ENCODE measurements around the gene NPAS3.

The NPAS3 gene

GRCh38 chr14:33715227-33715528, 776.5 kb downstream of the NPAS3 start:
- Histone ChIP-seq H3K9me3 (replicated peaks in 1 of 11) (no peaks in the 10 kb centered on the region), H3K4me2 (no peak overlapping the region), H3K27ac (no peak overlapping the region), H4K20me1 (no peaks in the 10 kb centered on the region), H3K36me3 (no peaks in the 10 kb centered on the region), H3K4me3 (no peak overlapping the region), H3K27me3 (no peaks in the 10 kb centered on the region), H3K9ac (no peak overlapping the region), H3K4me1 (peaks cover 0 to 5% (median 0%) of the 10 kb centered on the region in 10 experiments; a peak in 1 of 20 replicates)
- no peak for TF ChIP-seq Cebpa-rat (IDR thresholded peaks at IDR 0.05)

- H3K27me3 ChIP-seq, result no peaks in the 10 kb centered on the region
- no peak overlapping the region for H3K4me3 ChIP-seq
- no peaks in the 10 kb centered on the region for H4K20me1 ChIP-seq
- H3K27ac ChIP-seq, result no peak overlapping the region
- no peak overlapping the region for H3K9ac ChIP-seq
- H3K36me3 ChIP-seq, result no peaks in the 10 kb centered on the region
- peaks cover 0 to 5% (median 0%) of the 10 kb centered on the region in 10 experiments; a peak in 1 of 20 replicates for H3K4me1 ChIP-seq
- H3K9me3 ChIP-seq (replicated peaks in 1 of 11), result no peaks in the 10 kb centered on the region
- no peak overlapping the region for H3K4me2 ChIP-seq
- TF ChIP-seq Cebpa-rat (IDR thresholded peaks at IDR 0.05), result no peak
Measured at GRCh38 chr14:33716921-33717320, 778.2 kb downstream of the NPAS3 start.

GRCh38 chr14:33717866-33718265, 779.2 kb downstream of the NPAS3 start:
- H3K9me3 ChIP-seq (replicated peaks in 1 of 11), result no peaks in the 10 kb centered on the region
- no peaks in the 10 kb centered on the region for H3K36me3 ChIP-seq
- H3K27me3 ChIP-seq, result no peaks in the 10 kb centered on the region
- H4K20me1 ChIP-seq, result no peaks in the 10 kb centered on the region
- TF ChIP-seq Cebpa-rat (IDR thresholded peaks at IDR 0.05), result no peak
- no peak overlapping the region for H3K27ac ChIP-seq
- H3K9ac ChIP-seq, result no peak overlapping the region
- H3K4me2 ChIP-seq, result no peak overlapping the region
- peaks cover 0 to 5% (median 0%) of the 10 kb centered on the region in 10 experiments; a peak in 1 of 20 replicates for H3K4me1 ChIP-seq
- H3K4me3 ChIP-seq, result no peak overlapping the region

GRCh38 chr14:33720284-33720787, 781.7 kb downstream of the NPAS3 start:
- Histone ChIP-seq H3K4me3 (no peak overlapping the region), H3K27me3 (no peaks in the 10 kb centered on the region), H4K20me1 (no peaks in the 10 kb centered on the region), H3K4me1 (peaks cover 0 to 5% (median 0%) of the 10 kb centered on the region in 10 experiments; a peak in 1 of 20 replicates), H3K9ac (no peak overlapping the region), H3K36me3 (no peaks in the 10 kb centered on the region), H3K9me3 (replicated peaks in 1 of 11) (no peaks in the 10 kb centered on the region), H3K4me2 (no peak overlapping the region), H3K27ac (no peak overlapping the region)
- TF ChIP-seq Cebpa-rat (IDR thresholded peaks at IDR 0.05), result no peak

- no peaks in the 10 kb centered on the region for H3K27me3 ChIP-seq
- H3K4me3 ChIP-seq, result no peak overlapping the region
- H3K4me2 ChIP-seq, result no peak overlapping the region
- H4K20me1 ChIP-seq, result no peaks in the 10 kb centered on the region
- H3K9me3 ChIP-seq (replicated peaks in 1 of 11), result no peaks in the 10 kb centered on the region
- no peak overlapping the region for H3K9ac ChIP-seq
- no peak overlapping the region for H3K27ac ChIP-seq
- H3K4me1 ChIP-seq, result no peaks in the 10 kb centered on the region
- no peaks in the 10 kb centered on the region for H3K36me3 ChIP-seq
- TF ChIP-seq Cebpa-rat (IDR thresholded peaks at IDR 0.05), result no peak
Measured at GRCh38 chr14:33726685-33727084, 788.0 kb downstream of the NPAS3 start.

GRCh38 chr14:33727606-33728005, 788.9 kb downstream of the NPAS3 start:
- H3K4me1 ChIP-seq, result no peaks in the 10 kb centered on the region
- no peaks in the 10 kb centered on the region for H3K36me3 ChIP-seq
- no peak overlapping the region for H3K4me3 ChIP-seq
- H3K9ac ChIP-seq, result no peak overlapping the region
- H4K20me1 ChIP-seq, result no peaks in the 10 kb centered on the region
- no peak overlapping the region for H3K27ac ChIP-seq
- no peak overlapping the region for H3K4me2 ChIP-seq
- TF ChIP-seq Cebpa-rat (IDR thresholded peaks at IDR 0.05), result no peak
- H3K9me3 ChIP-seq (replicated peaks in 1 of 11), result no peaks in the 10 kb centered on the region
- no peaks in the 10 kb centered on the region for H3K27me3 ChIP-seq

- Histone ChIP-seq H3K4me2 (no peak overlapping the region), H3K36me3 (no peaks in the 10 kb centered on the region), H3K27ac (no peak overlapping the region), H3K4me3 (no peak overlapping the region), H3K9me3 (replicated peaks in 1 of 11) (no peaks in the 10 kb centered on the region), H3K9ac (no peak overlapping the region), H3K4me1 (no peaks in the 10 kb centered on the region), H3K27me3 (no peaks in the 10 kb centered on the region), H4K20me1 (no peaks in the 10 kb centered on the region)
- no peak for TF ChIP-seq Cebpa-rat (IDR thresholded peaks at IDR 0.05)
Measured at GRCh38 chr14:33728010-33728498, 789.4 kb downstream of the NPAS3 start.

- Histone ChIP-seq H3K36me3 (no peaks in the 10 kb centered on the region), H3K4me1 (peaks cover 0 to 15% (median 8%) of the 10 kb centered on the region in 10 experiments; a peak in 12 of 20 replicates), H3K9me3 (replicated peaks in 1 of 11) (no peaks in the 10 kb centered on the region), H3K4me3 (no peak overlapping the region), H3K9ac (no peak overlapping the region), H3K27me3 (no peaks in the 10 kb centered on the region), H3K27ac (no peak overlapping the region), H3K4me2 (no peak overlapping the region), H4K20me1 (no peaks in the 10 kb centered on the region)
- TF ChIP-seq Cebpa-rat (IDR thresholded peaks at IDR 0.05), result no peak
Measured at GRCh38 chr14:33730156-33730555, 791.5 kb downstream of the NPAS3 start.

GRCh38 chr14:33732175-33732574, 793.5 kb downstream of the NPAS3 start:
- H3K4me2 ChIP-seq, result no peak overlapping the region
- H3K4me3 ChIP-seq, result no peak overlapping the region
- no peaks in the 10 kb centered on the region for H3K9me3 ChIP-seq (replicated peaks in 1 of 11)
- no peaks in the 10 kb centered on the region for H3K27me3 ChIP-seq
- H3K36me3 ChIP-seq, result no peaks in the 10 kb centered on the region
- H3K9ac ChIP-seq, result no peak overlapping the region
- H4K20me1 ChIP-seq, result no peaks in the 10 kb centered on the region
- peaks cover 0 to 15% (median 9%) of the 10 kb centered on the region in 10 experiments; a peak in 14 of 20 replicates for H3K4me1 ChIP-seq
- no peak overlapping the region for H3K27ac ChIP-seq
- no peak for TF ChIP-seq Cebpa-rat (IDR thresholded peaks at IDR 0.05)

GRCh38 chr14:33733310-33733709, 794.6 kb downstream of the NPAS3 start:
- Histone ChIP-seq H4K20me1 (no peaks in the 10 kb centered on the region), H3K4me2 (0 out of 22 replicates have a peak overlapping the region, but pooled peaks of 1 of the 11 experiments have one; percentile 51), H3K4me3 (no peak overlapping the region), H3K36me3 (no peaks in the 10 kb centered on the region), H3K27ac (no peak overlapping the region), H3K27me3 (no peaks in the 10 kb centered on the region), H3K9me3 (replicated peaks in 1 of 11) (no peaks in the 10 kb centered on the region), H3K9ac (no peak overlapping the region), H3K4me1 (peaks cover 0 to 15% (median 10%) of the 10 kb centered on the region in 10 experiments; a peak in 14 of 20 replicates)
- TF ChIP-seq Cebpa-rat (IDR thresholded peaks at IDR 0.05), result no peak

Data from BLaER1 treated with 17β-estradiol and CSF1 and Interleukin-3, amounts not matched to agents 10 nM and 100 nM (cell line).